NCI-H748 treated with DMSO at 0.1 percent for 48 hours (cell line): ENCODE results near the gene COPS2.

Experiments used
- DNase-seq: peaks from one replicate; lab custom pipeline; 2025; lab: John Stamatoyannopoulos, UW

Gene COPS2

DNA sequence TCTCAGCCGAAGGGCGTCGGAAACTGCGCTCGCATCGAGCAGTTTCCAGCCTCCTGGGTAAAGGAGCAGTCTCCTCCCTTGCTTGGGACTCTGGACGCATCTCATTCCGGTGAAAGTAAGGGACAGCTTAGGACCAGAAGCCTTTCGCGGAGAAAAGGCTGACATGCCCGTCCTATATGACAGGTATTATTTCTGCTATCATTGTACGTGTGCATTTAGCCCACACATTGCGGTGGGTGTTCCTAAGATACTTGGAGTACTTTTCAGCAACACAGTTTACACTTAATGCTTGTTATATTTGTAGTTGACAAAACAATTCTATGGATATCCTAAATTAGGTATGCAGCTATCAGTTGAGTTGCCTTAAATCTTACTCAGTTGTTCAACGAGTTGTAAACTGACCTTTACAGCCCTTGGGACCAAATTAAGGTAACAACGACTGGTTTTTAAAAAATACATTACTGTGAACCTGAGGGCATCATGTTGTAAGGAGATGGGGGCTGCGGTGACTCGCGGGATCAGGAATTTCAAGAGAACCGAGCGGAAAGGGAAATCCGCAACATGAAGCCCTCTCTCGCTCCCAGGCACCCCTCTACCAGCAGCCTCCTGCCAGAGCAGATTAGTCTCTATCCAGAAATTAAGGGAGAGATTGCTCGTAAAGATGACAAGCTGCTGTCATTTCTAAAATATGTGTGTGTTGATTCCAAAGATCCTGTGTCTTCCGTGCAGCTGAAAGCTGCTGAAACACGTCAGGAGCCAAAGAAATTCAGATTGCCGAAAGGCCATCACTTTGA, 632 bp upstream of the COPS2 start:
- no peak for DNase-seq

DNA sequence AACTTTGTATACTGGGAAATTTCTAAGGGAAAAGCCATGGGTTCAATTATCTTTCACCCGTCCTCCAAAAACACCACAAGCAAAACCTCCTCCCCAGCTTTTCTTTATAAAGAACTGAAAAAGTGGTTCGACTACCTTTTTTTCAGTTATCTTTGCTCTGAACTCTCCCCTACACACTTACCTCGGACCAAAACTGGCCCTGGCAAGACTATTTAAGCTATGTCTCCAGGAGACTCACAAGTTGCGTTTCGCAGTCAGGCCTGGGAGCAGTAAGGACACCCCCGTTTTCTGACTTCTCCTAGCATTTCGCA, 645 bp downstream of the COPS2 start:
- no peak for DNase-seq

DNA sequence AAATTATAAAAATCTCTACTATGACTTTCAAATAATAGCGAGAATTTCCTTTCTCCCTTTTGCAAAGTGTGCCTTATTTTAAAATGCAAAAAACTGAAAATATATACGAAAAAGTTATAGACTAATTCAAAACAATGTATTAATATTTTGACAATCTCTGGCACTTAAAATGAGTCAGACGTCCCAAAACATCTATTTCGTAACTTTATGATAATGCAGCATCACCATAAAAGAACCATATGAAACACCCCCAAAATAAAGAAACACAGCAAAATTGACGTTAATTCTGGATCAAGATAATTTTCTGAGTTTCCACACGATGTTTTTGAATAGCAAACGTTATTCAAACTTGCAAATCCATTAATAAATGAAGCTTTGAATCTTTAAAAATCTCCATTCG, 1.0 kb downstream of the COPS2 start:
- DNase-seq = no peak

DNA sequence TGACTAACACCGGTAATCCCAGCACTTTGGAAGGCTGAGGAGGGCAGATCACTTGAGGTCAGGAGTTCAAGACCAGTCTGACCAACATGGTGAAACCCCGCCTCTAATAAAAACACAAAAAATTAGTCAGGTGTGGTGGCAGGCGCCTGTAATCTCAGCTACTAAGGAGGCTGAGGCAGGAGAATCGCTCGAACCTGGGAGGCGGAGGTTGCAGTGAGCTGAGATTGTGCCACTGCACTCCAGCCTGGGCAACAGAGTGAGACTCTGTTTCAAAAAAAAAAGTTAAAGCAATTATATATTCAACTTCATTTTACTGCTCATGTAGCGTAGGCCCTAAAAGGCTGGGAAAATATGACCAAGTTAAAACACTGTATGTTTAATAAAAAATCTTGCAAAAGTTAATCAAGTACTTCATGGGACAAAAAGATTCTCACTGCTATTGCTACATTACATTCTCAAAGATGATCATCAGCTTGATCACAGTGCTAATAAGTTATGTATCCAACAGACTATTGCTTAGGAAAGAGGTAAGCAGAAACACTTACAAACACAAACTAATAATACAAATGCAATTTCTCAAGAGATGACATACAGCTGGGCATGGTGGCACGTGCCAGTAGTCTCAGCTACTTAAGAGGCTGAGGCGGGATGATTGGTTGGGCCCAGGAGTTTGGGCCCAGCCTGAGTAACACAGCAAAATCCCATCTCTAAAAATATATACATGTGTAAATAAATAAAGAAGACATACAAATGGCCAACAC, 2.7 kb downstream of the COPS2 start:
- DNase-seq = no peak

DNA sequence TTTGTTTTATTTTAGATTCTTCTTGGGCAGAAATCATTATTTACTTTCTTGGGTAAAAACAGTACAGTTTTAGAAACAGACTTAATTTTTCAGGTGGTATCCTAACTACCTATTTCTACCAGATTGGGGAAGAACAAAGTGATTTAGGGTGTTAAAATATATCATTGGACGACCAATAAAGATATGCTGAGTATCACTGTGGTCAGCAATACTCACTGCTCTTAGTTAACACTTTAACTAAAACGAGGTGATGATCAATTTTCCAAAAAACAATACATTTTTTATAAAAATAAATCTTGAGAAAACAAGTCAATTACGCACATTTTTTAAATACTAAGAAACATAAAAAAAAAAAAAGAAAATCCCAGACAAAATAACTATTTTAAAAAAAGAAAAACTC, 3.6 kb downstream of the COPS2 start:
- no peak for DNase-seq

DNA sequence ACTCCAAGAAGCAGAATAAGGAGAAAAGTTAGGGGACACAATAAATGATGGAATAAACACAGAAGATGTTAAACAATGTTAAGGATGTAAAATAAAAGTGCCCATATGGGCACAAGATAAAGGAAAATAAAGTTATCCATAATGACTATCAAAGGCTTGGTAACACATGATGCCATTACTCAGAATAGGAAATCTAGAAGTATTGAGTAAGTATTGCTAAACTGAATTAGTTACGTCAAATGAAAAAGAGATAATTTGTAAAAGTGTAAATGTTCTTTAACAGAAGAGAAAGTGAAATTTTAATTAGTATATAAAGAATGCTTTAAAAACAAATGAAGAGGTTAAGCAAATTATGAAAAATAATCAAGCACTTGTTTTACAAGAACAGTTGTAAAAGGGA, 6.7 kb downstream of the COPS2 start:
- no peak for DNase-seq

DNA sequence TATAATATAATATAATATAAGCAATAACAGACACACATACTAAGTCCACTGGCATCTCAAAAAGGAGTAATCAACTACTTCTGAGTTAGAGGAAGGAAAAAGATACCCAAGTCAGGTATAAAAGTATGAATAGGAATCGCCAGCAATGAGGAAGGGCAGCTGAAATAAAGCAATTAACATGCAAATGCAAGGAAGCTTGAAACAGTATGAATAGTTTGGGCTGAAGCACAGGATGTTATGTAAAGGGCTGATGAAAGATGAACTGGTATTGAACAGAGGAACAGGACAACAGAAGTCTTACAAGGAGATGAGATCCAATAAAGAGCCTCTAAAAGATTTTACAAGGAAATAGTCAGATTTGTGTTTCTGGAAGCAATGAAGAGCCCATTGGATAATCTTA, 7.1 kb downstream of the COPS2 start:
- DNase-seq = no peak

DNA sequence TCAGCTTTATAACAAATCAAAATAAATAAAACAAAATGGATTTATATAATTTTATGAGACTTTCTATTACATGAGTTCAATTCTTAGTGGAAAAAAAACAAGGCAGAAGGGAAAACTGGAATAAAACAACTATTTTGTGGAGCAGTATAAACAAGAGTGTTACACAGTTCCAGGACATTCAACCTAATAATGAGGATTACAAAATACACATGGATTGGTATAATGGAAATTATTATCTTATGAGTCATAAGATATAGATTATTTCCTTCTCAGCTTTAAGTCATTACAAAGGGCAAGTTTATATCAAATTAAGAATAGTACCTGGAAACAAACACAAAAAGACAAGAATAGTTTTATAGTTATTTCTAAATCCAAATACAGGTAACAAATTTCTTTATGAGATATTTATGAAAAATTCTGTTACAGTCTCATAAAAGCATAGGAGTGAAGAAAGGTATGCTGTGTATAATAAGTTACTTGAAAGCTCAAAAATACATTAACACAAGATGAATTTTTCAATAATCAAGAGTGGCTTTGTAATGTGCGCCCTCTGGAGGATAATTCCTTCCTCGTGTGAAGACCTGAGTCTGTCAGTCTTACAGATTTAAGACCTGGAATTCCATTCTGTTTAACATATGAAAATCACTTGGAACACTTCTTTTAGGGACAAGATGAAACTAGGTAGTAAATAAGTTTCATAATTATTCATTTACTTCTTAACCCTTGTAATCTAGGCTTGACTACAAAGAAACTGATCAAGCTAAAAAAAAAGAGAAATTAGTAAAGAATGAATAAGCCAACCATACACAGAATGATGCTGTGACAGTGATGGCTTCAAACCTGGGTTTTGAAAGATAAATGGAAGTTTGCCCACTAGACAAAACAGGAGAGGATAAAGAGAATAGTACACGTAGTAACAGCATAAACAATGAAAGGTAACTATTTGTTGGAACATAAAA, 9.5 kb downstream of the COPS2 start:
- peak; percentile 1 for DNase-seq

DNA sequence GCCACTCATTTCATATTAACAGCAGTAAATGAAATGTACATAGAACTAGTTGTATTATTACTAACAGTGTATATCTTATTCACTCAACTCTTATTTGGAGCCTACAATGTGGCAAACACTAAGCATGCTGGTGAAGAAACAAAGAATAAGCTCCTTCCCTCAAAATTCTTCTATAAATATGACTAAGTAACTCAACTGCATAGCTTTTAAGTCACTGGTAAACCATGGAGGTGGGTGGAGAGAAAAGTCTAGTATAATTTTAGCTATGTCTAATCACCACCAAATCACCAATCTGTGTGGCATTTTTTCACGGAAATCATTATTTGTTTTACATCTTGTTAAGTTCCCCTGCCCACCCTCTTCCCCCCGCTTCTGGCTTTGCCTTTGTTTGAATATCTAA, 17.5 kb downstream of the COPS2 start:
- DNase-seq = no peak

DNA sequence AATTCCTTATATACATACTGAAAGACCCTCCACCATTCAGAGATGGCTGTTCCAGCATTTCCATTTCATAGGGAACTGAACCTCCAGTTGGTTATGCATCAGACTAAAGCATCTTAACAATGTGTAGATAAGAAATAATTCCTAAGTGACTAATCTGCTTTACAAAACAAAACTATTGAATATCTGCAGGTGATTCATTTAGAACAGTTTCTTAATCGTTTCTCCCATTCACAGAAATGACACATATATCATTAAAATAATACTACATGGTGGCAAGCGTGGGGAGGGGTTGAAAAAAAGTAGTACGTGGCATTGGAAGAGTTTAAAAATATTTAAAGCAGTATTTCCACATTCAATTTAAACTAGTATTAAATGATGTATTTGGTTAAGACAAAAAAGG, 19.5 kb downstream of the COPS2 start:
- no peak for DNase-seq

DNA sequence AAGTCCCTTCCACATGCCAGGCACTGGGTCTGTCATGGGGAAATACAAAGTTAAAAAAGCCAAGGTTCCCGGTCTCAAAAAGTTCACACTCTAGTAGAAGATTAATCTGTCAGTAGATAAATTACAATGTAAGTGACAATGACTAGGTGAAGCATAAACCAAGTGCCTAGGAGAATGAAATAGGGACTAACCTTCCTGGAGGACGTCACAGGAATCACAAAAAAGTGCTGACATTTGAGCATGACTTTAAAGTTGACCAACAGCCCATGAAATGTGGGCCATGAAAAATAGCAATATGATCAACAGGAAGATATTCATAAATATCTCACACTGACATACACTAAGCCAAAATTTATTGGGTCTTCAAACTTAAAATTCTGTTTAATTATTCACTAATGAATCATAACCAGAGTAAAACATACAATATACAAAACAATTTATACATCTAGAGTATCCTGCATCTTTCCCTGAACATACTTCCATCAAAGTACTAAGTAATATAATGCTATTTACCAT, 20.0 kb downstream of the COPS2 start:
- no peak for DNase-seq

DNA sequence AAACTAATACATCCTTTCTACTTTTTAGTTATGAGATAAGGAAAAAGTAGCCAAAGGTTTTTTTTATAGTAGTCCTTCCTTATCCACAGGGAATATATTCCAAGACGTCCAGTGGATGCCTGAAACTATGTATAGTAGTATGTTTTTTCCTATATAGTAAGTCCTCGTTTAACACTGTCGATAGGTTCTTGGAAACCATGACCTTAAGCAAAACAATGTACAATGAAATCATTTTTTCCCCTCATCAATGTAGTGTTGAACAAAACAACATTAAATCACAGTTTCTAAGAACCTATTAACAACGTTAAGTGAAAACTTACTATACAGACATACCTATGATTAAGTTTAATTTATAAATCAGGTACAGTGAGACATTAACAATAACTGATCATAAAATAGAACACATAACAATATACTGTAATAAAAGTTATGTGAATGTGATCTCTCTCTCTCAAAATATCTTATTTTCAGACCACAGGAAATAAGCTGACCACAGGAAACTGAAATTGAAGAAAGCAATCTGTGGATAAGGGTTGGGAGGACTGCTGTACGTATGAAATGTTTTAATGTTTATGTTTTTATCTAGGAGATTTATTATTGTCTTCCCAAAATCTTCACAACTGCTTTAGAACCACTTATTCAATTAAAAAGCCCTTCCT, 20.6 kb downstream of the COPS2 start:
- DNase-seq = no peak

DNA sequence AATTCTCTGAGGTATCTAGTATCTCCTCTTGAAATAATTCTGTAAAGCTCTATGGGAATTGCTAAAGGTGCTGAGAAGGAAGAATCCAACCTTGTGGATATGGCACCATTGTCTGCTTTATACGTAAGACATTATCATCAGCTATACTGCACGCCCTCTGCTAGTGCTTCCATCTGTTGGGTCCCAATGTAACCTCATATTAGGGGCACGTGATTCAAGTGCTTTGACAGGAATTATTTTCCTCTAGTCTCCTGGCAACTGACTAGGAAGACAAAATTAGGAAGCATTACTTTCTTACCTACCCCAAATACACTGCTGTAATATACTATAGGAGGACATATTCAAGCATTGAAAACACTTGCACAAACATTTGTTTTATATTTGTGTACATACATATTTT, 24.0 kb downstream of the COPS2 start:
- DNase-seq = no peak

DNA sequence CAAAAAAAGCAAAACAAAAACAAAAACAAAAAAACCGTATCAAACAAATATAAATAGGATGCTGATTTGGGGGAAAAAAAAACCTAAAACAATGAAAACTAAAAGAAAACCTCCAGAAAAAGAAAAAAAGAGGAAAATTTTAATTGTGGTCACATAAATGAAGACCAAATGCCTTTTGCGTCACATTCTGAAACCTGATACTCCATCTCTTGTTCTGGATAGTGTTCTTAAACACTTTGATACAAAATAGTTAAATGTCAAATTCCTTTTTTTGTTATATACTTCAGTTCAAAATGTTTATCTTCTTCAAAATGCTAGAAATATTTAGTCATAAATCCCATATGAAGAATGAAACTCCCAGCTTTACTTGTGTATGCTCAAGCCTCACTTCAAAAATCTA, 31.0 kb downstream of the COPS2 start:
- no peak for DNase-seq

DNA sequence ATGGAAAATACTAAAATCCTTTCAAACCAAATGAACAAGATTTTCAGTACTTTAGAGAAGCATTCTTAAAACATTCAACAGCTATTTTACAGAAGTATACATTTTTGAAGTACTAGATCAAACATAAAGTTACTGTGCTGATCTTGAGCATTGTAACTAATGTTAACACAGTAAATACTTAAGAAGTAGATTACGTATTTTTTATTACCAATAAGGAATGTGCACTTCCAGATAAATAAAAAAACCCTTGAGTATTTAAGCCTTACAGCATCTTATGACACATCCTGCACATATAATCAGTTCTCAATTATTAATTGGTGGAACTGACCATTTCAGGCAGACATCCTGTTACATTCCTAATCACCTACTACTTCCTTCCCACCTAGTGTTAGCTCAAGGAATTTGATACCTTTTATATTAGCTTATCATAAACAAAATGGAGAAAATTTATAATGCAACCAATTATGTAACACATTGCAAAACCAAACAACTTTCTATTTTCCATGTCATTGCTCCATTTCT, 32.8 kb downstream of the COPS2 start:
- DNase-seq = no peak

DNA sequence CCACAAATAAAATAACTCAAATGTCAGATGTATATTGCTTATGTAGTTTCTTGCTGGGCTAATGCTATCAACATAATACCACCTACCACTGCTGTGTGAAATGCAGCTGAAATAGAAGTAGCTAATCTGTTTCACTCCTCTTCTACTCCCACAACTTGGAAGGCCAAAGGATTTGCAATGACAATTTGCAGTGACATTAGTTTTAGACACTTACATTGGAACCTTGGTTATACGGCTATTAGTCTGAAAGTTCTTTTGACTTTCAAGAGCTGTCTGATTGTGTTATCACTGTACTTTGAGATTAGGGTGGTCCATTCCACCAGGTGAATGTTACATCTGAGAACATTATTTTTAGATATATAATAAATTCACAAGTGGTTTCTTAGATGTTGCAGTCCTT, 33.5 kb downstream of the COPS2 start:
- DNase-seq = no peak

DNA sequence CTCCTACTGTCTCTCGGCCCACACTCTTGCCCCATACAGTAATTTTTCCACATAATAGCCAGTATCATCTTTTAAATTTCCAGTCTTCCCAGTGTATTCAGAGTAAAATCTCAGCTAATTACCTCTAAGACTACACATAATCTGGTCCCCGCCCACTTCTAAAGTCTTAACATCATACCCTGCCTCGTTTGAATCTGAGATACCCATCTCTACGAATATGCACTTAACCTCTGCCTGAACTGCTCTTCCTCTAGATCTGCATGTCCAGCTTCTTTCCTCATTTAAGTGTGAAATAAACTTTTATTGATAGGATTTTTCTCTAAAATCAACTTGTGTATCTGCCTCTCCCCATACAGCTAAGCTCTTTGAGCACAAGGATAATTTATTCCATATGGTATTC, 34.6 kb downstream of the COPS2 start:
- no peak for DNase-seq

DNA sequence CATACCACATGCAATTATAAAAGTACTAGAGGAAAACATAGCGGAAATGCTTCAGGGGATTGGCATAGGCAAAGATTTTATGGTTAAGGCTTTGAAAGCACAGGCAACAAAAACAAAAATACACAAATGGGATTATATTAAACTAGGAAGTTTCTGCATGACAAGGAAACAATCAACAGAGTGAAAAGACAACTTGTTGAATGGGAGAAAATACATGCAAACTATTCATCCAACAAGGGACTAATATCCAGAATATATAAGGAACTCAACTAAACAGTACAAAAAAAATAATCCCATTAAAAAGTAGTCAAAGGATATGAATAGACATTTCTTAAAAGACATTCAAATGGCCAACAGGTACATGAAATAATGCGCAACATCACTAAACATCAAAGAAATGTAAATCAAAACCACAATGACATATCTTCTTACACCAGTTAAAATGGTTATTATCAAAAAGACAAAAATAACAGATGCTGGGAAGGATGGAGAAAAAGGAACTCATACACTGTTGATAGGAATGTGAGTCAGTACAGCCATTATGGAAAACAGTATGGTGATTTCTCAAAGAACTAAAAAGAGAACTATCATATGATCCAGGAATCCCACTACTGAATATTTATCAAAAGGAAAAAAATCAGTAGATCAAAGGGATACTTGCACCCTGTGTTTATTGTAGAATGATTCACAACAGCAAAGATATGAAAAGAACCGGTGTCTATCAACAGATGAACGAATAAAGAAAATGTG, 39.1 kb downstream of the COPS2 start:
- DNase-seq = no peak

DNA sequence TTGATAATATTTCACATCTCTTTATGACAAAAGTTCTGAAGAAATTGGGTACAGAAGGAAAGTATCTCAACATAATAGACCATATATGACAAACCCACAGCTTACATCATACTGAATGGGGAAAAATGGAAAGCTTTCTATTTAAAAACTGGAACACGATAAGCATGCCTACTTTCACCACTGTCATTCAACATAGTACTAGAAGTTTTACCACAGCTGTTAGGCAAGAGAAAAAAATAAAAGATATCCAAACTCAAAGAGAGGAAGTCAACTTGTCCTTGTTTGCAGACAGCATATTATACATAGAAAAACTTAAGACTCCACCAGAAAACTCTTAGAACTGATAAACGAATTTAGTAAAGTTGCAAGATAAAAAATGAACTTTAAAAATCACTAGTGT, 40.3 kb downstream of the COPS2 start:
- no peak for DNase-seq

DNA sequence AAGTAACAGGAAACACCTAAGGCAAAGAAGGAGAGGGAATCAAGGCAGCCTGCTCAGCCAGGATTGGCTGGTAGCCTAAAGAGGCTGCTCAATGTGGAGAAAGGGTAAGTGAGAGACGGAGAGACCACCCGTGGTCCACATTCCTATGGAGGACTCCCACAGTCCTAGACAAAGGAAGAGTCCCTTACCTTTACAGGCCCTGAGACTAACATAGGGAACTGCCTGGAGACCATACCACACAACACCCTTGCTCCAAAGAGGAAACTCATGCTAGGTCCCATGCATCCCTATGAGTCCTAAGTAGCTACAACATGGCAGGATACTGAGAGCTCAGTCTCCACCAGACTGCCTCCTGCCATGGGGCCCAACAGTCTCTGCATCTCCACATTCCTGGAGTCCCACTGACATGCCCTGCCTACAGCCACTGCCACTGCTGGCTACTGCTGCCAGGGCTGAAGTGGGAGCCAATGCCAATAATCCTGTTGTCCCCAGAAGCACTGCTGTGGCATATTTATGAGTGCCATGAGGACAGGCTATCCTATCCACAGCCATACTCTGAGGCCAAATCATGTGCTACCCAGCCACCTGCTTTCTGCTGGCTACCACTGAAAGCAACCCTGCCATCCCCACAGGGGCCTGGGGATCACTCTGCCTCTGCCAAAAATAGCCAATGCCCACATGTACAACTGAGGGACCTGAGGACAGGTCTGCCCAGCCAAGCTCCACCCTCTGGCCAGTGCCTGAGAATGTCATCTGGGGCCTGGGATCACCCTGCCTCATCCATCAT, 45.0 kb downstream of the COPS2 start:
- no peak for DNase-seq
